GM18526 (cell line): Measurements from ENCODE around the gene DIP2B.

ENCODE experiments used
- POLR2A ChIP-seq: IDR thresholded peaks from 3 replicates; pipeline ENCODE4 v1.6.1; 2011; ENCODE audit not compliant: insufficient read length; ENCODE audit errors: extremely low read depth

Gene DIP2B, protein sequence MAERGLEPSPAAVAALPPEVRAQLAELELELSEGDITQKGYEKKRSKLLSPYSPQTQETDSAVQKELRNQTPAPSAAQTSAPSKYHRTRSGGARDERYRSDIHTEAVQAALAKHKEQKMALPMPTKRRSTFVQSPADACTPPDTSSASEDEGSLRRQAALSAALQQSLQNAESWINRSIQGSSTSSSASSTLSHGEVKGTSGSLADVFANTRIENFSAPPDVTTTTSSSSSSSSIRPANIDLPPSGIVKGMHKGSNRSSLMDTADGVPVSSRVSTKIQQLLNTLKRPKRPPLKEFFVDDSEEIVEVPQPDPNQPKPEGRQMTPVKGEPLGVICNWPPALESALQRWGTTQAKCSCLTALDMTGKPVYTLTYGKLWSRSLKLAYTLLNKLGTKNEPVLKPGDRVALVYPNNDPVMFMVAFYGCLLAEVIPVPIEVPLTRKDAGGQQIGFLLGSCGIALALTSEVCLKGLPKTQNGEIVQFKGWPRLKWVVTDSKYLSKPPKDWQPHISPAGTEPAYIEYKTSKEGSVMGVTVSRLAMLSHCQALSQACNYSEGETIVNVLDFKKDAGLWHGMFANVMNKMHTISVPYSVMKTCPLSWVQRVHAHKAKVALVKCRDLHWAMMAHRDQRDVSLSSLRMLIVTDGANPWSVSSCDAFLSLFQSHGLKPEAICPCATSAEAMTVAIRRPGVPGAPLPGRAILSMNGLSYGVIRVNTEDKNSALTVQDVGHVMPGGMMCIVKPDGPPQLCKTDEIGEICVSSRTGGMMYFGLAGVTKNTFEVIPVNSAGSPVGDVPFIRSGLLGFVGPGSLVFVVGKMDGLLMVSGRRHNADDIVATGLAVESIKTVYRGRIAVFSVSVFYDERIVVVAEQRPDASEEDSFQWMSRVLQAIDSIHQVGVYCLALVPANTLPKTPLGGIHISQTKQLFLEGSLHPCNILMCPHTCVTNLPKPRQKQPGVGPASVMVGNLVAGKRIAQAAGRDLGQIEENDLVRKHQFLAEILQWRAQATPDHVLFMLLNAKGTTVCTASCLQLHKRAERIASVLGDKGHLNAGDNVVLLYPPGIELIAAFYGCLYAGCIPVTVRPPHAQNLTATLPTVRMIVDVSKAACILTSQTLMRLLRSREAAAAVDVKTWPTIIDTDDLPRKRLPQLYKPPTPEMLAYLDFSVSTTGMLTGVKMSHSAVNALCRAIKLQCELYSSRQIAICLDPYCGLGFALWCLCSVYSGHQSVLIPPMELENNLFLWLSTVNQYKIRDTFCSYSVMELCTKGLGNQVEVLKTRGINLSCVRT (N-terminal part only)

DNA sequence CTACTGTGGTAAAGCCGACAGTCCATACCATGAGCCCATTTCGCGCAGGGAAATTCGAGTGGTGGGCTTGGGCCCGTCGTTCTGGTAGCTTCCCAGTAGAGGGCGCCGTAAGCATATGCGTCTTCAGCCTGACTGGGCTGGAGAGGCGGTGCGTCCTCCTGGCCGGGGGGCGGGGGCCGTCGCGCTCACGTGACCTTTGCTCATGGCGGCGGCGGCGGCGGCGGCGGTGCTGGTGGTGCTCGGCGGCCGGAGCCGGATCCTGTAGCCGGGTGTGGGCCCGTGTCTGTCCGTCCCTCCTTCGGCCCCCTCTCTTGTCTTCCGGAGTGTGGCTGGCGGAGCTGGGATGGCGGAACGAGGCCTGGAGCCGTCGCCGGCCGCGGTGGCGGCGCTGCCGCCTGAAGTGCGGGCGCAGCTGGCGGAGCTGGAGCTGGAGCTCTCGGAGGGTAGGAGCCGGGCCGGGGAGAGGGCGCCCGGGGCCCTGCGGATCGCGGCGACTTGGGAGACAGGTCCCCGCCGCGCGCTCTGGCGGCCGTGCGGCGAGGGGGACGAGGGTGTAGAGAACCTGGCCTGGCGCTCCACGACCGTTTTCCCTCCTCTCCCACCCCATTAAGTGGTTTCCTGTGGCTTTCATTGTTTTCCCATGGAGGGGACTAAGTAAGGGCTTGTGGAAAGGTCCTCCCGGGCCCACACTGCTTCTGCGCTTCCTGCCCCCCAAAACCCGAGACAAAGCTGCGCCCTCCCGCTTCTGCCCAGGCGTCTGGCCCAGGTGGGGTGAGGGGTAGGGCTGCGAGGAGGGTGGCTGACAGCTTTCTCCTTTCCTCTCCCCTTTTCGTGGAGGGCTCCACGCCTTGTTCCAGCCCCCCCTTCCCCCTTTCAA is at the start of gene DIP2B:
Gene DIP2B, plus strand, starts transcription at position 188 of the 877 bp plus-strand sequence. Its CDS starts 156 bp downstream, at position 344.
- peak; percentile 50 for TF ChIP-seq POLR2A

DNA sequence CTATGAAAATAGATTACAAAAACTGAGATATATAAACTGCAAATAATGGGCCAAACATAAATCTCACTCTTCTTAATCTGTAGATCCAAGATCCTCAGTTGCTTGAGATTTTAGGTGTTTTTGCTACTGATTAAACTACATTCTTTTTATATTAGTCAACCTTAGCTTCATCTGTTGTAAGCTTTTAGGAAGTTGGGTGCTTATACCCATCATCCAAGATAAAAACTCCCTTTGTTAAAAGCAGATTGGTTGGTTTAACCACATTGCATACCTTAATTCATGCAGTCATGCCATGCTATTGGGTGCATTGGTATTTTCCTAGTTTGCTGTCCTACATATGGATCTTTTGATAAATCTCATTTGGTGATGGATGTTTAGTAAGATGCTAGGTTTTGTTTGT is 46.2 kb upstream of the DIP2B start:
- TF ChIP-seq POLR2A = no peak

DNA sequence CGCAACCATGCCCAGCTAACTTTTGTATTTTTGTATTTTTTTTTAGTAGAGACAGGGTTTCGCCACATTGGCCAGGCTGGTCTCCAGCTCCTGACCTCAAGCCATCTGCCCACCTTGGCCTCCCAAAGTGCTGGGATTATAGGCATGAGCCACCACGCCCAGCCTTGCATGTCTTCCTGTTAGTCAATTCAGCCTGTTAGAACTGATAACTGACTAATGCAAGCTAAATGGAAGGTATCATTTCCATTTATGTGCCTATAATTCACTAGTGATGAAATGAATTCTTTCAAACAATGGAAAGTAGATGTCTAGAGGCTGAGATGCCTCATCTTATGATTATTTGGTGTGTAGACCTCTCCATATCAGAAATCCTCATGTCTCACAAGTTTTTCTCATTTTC is 37.3 kb upstream of the DIP2B start:
- TF ChIP-seq POLR2A = no peak

DNA sequence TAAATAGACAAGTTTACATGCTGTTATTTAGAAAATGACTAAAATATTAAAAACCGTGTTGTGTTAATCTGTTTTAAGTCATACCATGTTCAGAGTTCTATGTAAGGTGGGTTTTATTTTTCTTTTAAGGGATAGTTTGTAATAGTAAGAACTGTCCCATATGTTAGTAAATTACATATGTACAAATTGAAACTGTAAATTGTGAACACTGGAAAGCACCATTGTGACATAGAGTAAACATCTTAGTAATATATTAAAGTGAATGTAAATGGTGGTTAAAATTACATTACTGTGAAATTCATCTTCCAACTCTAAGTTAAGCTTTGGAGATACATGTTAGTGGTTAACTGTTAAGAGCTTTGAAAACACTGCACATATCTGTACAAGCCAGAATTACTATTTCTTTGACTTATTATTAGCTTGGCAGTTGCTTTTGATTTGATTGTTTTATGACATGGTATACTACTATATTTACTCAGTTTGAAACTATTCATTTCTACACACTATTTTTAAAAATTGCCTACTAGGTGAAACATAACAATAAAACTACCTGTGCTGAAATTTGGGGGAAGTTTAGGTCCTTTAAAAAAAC is 27.4 kb upstream of the DIP2B start:
- TF ChIP-seq POLR2A = no peak

DNA sequence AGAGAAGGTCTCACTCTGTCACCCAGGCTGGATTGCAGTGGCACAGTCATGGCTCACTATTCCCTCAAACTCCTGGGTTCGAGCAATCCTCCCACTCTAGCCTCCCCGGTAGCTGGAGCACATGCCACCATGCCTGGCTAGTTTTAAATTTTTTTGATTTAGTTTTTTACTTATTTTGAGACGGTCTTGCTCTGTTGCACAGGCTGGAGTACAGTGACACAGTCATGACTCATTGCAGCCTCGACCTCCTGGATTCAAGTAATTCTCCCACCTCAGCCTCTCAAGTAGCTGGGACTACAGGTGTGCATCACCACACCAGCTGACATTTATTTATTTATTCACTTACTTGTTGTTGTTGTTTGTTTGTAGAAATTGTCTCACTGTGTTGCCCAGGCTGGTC is 22.2 kb upstream of the DIP2B start:
- TF ChIP-seq POLR2A = no peak

DNA sequence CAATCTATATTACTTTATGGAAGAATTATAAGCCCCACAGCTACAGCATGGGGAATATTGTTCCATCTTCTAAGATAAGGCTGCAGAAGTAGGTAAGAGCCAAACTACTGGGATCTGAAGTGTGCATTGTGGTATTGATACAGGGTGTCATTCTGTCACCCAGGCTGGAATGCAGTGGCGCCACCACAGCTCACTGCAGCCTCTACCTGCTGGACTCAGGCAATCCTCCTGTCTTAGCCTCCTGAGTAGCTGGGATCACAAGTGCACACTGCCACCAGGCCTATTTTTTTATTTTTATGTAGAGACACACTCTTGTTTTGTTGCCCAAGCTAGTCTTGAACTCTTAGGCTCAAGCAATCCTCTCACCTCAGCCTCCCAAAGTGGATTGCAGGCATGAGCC is 21.3 kb upstream of the DIP2B start:
- TF ChIP-seq POLR2A = no peak

DNA sequence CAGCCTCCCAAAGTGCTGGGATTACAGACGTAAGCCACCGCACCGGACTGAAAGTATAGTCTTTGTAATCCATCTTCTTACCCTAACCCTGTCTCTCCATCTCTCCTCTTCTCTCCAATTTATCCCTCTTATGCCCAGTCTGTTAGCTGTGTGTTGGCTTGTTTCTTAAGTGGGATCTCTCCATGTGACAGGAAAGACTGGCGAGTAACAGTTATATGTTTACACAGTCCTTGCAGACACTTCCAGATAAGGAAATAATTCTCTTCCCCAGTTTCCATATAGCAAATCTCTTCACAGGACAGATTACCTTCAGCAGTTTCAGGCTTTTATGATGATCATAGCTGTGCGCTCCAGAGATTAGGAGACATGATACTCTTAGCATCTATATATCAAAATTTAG is 16.0 kb upstream of the DIP2B start:
- no peak for TF ChIP-seq POLR2A

DNA sequence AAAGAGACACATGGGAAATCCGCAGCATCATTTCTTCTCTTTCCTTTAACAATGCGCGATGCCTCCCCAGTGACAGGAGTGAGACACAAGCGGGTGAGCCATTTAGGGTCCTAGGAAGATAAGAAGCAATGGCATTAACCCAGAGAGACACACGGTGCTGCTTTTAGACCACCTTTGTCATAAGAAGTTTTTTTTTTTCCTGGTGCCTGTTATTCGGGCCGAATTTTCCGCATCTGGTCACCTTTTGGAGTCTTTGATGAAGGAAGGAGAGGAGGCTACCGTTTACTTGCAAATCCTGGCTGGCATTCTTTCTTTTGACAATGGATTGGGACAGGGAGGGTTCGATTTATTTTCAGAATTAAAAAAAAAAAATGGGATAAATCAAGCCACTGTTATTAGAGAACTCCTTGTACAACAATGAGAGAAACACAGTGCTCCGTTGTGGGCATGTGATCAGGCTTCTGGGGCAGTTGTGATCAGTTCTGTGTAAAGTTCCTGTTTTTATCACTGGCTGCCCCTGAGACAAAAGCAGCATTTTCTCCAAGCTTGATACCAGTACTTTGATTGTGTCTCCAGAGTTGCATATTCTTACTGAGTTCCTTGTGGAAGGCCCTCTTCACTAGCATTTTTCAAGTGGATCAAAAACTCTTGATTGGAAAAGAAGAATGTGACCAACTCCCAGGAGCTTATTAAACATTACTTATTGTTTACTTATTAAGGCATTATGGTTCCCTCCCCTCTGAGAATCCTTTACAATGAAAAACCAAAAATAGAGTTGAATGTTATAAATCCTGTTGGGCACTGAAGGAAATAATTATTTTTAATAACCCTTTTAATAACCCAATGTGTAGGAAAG is 1.1 kb downstream of the DIP2B start:
- TF ChIP-seq POLR2A = no peak

DNA sequence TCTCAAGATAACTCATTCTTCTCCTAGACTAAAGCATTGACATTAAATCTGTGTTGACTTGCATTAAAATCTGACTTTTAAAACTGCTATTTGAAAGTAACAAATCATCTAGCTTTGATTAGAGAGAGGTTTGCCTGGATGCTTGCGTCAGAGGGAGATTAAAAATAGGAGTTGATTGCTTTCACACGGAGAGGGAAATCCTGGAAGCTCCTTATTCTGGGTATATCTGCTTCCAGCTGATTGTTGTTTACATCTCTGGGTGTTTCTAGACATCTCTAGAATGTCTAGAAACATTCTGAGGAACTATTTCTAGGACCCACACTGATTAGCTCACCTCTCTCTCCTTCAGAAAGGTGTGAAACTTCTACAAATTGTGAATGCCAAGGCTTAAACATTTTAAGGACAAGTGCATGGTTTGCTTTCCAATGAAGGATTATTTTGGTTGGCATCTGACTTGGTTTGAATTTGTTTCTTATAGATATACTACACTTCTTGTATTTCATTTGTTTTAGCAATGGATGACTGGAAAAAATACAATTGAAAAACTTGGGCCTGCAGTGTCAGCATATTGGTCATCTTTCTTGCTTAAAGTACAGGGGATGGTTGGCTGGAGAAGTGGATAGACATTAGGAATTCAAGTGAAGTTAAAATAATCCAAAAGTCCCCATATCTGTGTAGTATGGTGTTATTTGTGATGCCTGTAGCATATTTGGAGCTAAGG is 2.1 kb downstream of the DIP2B start:
- no peak for TF ChIP-seq POLR2A

DNA sequence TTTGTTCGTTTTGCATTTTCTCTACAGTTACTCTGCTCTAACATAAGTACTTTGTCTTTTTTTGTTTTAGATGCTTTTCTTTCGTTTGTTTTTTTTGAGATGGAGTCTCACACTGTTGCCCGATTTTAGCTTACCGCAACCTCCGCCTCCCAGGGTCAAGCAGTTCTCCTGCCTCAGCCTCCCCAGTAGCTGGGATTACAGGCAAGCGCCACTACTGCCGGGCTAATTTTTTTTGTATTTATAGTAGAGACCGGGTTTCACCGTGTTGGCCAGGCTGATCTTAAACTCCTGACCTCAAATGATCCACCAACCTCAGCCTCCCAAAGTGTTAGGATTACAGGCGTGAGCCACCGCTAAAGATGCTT is 2.7 kb downstream of the DIP2B start:
- no peak for TF ChIP-seq POLR2A

DNA sequence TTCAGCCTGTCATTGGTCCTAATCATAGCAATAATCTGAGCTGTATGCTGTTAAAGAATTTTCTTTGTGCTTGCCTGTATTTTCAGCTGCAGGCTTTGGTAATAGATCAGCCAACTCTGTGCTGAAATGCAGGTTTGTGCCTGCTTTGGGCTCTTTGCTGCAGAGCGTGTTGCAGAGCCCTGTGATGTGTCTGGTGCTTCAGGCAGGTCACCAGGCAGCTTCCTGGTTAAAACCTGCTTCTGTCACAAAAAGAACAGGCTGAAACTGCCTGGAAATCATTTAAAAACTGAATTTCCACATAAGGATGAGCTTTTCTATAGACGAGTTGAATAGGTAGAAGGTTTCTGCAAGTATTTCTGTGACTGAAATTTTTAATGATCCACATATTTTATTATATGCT is 3.1 kb downstream of the DIP2B start:
- TF ChIP-seq POLR2A = no peak

DNA sequence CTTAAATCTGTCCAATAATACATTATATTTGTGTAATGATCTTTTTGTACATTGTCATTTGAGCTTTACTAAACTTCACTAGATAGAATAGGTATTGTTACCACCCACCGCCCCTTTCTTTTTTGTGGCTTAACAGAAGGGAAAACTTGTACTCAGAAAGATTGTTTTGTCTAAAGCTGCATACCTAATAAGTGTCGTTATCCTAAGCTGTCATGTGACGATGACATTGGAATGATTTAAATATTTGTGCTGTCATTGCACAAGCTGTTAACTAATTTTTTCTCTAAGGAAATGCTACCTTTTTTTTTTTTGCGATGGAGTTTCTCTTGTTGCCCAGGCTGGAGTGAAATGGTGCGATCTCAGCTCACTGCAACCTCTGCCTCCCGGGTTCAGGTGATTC is 3.6 kb downstream of the DIP2B start:
- no peak for TF ChIP-seq POLR2A

DNA sequence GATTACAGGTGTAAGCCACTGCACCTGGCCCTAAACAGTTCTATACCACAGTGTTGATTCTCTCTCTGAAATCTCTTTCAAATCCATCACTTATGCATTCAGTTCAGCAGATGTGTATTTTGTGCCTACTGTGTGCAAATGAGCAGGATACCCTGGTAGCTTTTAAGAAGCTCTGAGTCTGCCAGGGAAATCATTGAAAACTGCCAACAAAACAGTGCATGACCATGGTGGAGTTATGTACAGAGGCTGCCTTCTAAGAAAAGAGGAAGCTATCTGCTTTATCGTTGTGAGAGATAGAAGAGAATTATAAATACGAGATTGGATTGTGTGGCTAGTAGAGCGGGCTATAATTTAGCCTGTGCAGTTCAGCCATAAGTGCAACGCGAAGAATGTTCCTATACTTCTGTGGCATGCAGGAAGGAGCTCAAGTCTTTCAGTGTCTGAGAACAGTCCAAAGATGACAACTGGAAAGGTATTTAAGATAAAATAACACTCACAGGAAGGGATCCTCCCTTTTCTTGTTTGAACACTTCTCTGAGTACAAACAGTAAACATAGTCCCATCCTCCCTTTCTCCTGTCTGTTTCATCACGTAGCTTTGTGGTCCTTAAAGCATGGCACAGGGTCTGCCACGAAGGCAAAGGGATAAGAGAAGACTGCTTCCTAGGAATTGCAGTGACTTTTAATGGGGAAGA is 4.3 kb downstream of the DIP2B start:
- no peak for TF ChIP-seq POLR2A
